NCI-H524 treated with DMSO at 0.1 percent for 48 hours (cell line): ENCODE data around the gene VEGFA.

Source experiments
- DNase-seq: peaks from one replicate; lab custom pipeline; 2025; lab: John Stamatoyannopoulos, UW

Gene VEGFA

DNA sequence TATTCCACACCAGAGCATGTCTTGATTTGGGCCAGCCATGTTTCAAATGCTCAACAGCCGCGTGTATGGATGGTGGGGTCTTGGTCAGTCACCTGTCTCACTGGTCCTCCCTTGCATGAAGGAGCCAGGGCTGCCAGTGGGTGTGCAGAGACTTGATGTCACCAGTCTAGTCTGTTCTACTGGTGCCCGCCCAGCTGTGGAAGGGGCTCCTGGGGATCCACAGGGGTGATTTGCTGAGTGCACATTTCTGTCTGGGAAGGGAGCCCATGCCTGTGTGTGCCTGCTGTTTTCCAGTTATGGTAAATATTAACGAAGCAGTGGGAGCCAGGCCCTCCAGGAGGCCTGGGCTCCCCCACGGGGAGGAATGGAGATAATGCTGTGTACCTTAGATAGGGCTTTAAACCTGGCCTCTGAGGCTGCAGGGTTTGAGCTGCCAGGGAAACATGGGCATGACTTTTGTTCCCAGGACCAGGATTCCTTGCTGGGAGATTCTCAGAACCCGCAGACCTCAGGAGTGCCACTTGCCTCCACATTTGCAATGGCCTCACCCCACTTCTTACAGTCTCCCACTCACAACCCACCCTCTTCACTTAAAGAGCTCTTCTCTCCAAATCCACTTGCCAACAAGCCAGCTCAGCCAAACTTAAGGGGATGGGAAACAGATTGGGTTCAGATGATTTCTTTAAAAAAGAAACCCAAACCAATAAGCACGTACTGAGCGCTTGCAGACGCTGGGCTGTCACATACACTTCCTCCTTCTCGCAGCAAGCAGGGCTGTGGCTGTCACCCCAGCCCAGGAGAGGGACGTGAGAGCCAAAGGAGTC lies 54.1 kb downstream of the VEGFA start:
- no peak for DNase-seq

DNA sequence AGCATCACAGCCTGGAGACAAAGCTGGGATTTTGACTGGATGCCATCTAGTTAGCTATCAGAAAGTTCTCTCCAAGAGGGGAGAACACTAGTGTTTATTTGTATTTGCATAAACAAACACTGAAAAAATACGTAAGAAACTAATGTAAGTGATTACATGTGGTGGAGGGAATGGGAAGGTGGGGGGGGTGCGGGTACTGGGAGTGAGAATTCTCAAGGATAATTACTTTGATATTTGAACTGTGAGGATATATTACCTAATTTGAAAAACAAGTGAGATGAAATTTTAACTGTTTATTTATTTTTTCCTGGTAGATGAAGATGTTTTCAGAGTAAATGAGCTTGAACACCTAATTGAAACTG lies 54.7 kb downstream of the VEGFA start:
- DNase-seq, result no peak

DNA sequence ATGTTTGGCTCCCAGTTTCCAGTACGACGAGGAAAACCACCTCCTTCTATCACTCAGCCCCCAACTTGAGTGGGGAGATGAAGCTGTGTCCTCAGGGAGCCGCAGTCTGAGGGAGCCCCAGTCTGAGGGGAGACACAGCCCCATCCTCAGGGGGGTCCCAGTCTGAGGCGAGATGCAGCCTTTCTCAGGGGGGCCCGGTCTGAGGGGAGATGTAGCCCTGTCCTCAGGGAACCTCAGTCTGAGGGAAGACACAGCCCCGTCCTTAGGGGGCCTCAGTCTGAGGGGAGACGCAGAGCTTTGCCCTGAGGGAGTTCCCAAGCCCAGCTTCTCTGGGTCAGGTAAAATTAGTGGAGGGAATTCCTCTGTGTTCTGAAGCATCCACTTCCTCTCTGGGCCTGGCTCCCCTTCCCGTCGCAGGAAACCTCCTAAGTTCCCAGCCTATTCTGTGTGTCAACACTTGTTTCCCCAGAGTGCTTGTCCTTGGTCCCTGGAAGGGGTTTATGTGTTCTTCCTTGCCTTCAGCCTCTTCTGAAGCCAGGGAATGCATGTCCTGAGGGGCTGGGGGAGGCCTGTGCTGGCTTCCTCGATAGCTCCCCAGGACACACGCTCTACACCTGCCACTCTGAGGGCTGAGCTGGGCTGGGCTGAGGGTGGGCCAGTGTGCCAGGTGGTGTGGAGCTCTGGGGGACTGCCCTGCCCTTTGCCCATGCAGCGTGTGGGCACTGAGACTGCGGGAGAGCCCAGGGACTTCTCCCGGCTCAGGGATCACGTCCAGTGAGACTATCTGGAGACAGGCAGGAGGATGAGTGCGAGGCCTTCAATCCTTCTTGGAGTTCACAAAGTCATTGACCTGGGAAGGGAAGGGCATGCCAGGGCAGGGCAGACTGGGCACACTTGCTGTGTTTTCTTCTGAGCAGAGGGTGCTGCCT lies 55.4 kb downstream of the VEGFA start:
- DNase-seq, result no peak

DNA sequence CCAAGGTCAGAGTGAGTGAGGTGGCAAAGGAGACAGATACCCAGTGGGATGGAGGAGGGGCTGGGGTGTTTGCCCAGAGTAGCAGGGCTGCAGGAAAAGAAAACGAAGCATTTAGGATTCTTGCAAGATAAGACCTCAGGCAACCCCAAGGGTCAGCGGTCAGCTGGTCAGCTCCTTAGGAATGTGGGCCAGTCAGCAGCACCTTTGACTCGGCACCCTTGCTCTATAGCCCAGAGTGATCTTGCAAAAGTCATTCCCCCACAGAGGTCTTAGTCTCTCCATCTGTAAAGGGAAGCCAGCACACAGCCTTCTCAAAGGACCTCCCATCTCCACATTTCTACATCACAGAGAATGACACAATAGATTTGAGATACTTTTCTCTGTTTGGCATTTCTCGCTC lies 56.7 kb downstream of the VEGFA start:
- no peak for DNase-seq

DNA sequence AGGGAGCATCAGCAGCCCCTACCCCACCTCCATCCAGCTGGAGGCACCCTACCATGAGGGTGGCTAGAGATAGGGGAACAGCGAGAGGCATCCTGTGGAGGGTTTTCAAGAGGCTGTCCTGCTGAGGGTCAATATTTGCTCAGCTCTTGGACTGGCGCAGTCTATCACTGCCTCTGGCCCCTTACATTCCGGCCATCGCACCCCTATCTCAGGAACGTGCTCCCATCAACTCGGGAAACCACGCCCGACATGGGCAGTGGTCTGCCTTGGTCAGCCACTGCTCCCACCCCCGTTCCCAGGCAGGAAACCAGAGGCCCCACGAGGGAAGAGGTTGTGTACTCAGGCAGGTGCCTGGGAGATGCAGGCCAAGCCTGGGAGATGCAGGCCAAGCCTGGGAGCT lies 57.9 kb downstream of the VEGFA start:
- no peak for DNase-seq

DNA sequence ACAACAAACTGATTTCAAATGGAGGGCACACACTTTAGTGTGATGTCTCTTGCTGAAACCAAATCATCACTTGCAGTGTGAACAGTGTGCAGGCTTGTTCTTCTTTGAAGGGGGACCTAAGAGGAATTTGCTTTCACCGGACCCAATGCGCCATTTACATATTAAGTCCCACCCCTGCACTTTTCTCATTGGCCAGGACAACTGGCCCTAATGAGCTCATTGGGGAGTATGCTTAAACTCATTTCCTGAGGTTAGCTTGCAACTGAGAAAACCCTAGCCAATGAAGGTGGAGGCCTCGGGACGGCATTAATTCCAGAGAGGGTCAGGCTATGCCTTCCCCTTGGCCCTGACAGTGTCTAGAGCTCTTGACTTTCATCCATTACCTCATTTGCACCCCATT lies 58.7 kb downstream of the VEGFA start:
- DNase-seq, result no peak

DNA sequence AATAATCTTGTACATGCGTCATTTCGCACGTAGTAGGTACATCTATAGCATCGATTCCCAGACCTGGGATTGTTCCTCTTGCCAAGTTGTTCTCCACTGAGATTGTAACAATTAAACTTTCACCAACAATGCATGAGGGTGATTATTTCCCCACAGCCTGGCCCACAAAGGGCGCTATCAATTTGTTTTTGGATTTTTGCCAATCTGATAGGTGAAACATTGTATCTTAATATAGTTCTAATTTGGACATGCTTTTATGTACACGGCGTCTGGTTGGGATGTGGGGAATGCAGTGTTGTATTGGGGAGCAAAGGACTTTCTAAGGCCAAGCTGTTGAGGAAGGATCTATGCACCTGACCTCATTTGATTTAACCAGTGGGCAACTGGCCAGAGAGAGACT lies 59.5 kb downstream of the VEGFA start:
- DNase-seq, result no peak

DNA sequence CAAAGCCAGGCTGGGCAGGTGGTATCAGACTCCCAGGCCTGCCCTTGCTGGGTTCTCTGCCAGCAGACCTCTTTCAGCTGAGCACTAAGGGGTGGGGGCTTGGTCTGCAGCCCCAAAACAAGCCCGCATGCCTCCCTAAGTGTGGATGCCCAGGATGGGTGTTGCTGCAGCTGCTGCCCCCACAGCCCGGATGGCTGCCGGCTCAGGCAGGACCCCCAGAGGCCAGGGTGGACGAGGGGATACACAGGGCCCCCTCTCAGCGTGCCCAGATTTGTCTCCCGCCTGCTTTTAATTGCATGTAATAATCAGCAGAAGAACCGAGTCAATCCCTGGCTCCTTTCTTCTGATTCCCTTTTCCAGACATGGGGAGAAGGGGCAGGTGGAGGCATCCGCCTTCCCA lies 60.8 kb downstream of the VEGFA start:
- no peak for DNase-seq

DNA sequence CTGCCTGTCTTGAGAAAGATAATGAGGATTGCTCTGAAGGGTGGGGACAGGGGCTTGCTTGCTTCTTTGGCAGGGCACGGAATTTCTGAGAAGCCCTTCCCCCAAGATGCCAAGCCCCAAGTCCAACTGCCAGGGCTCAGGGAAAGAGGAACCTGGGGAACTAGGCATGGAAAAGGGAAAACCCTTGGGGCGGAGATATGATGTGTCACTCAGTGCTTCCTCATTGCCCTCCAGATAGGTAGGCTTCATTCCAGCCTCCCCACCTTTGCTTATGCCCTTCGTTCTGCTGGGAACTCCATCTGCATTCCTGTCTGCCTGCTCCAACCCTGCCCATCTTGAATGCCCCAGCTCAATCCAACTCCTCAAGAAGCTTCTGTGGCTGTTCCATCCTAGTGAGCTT lies 61.2 kb downstream of the VEGFA start:
- DNase-seq, result no peak

DNA sequence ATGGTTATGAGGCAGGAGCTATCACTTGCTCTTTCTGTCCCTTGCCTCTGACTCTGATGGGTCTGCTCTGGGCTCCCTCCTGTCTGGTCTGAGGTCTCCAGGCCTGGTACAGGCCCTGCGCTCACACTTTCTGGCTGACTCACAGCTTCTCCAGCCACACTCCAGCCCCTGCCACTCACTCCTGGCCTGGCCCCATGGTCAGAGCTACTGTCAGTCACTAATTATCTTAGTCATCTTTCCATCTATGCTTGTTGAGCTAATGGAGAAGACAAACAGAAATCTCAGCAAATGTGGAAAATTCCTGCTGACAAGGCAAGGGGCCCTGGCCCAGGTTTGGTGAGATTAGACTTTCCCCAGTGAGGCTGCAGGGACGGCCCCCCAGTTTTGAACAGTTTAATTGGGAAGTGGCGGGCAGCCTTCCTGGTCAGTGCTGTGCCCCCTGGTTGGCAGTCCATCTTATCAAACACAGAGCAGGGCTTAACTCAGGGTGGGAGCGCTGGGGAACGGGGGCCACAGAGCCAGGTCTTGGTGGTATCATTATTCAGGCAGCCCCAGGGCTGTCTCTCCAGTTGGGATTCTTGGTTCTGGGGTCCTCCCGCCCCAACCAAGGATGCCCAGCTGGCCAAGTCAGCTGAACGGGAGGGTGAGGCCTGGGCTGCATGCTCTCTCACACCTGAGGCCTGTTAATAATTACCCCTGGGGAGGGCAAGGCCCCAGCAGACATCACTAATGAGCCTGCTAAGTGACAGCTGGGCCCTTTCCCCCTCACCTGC lies 63.4 kb downstream of the VEGFA start:
- DNase-seq, result peak; percentile 42

DNA sequence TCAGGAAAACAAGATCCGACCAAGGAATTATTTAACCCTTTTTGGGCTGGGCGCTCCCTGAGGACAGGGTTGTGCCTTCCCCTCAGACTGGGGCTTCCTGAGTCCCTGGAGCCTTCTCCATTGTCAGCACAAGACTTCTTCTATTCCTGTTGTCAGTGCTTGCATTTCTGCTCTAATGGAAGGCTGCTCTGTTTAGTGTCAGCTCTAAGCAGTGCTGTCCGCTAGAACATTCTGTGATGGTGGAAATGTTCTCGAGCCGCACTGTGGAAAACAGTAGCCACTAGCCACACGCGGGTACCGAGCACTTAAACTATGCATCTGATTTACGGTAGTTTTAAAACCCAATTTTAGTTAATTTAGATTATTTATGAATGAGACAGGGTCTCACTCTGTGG lies 64.0 kb downstream of the VEGFA start:
- DNase-seq, result no peak

DNA sequence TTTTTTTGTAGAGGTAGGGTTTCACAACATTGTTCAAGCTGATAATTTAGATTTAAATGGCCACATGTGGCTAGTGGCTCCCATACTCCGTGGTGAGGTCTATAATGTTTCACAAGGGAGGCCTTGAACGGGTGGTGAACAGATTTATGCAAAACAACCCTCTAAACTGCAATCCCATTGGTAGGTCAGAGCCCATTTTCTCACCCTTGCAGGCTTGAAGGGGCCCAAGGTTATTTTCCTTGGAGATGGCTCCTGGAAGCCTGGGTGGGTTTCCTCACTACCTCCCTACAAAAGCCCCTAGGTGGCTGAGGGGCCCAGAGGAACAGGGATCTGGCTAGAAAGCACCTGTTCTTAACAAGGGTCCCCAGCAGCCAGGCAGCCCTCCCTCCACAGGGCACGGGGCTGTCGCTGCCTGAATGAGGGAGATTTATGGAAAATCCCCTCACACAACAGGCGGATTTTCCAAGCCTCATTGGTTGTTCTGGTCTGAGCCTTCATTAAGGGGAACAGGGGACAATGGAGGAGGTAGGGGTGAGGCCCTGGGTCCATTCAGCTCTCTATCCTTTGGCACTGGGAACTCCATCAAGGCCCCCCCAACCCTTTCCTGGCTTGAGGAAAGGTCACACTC lies 64.6 kb downstream of the VEGFA start:
- DNase-seq, result no peak

DNA sequence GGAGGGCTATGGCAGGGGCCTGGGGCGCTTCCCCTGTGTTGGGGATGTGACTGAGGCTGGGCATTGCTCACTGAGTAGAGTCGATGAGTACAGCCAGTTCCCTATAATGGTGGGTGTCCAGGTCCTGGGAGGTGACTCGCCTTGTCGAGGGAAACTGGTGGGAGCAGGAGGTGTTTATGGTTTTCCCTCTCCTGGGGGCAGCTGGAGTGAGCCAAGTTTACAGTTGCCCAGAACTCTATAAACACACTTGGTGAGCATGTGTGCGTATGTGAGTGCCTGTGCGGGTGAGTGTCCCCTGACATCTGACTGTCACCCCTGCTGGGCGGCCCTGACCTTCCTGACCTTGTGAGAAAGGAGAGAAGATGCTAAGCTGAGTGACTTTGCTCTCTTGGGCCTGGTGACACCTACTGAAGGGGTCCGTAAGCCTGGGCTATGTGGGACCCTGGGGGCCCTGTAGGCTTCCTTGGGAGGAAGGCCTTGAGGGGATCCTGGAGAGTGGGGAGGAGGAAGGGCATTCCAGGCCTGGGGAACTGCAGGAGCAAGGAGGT lies 65.9 kb downstream of the VEGFA start:
- DNase-seq, result no peak
